SK-N-SH (cell line): ENCODE results near the gene ZXDC. TPM values are rescaled to one million over a fixed set of nuclear protein-coding genes. Genes with fewer than 3 reads are reported as not detected.

Experiments
- CTCF ChIA-PET: fragments of 300-600, 350-600 bp; formaldehyde crosslinking; extraction: SDS; loops from one replicate; lab custom pipeline; 2021; lab: Yijun Ruan, JAX
- POLR2A ChIA-PET: fragments of 350-600 bp; sonication (Branson Sonifier 250); formaldehyde crosslinking; extraction: SDS; loops from one replicate; lab custom pipeline; 2020; ENCODE audit warnings: antibody characterized with exemption, inconsistent platforms; lab: Yijun Ruan, JAX
- DNase-seq: peaks from one replicate; pipeline ENCODE4 v3.0.0; 2012
- H2AFZ ChIP-seq: fragments of 200-600 bp; sonication (generic); 2 replicates; pipeline ENCODE4 v1.8.1; 2016; ENCODE audit warnings: antibody characterized with exemption, mild to moderate bottlenecking, low read depth
- H3F3A ChIP-seq: fragments of 200-600 bp; sonication (generic); replicated peaks from 2 replicates; pipeline ENCODE3; 2016; ENCODE audit warnings: antibody characterized with exemption, mild to moderate bottlenecking; ENCODE audit not compliant: insufficient read depth
- H3K27ac ChIP-seq, 2 experiments: fragments of 200-500 bp in 1 of 2; fragments of 200-600 bp in 1 of 2; sonication (Bioruptor generic) in 1 of 2; sonication (generic), shearing (Covaris generic) in 1 of 2; 2 replicates each; pipeline versions ENCODE4 v1.5.1 to v1.6.1; 2014 to 2016; ENCODE audit warnings: low read depth in 2 of 2, inconsistent platforms in 1 of 2, low read length in 1 of 2, mild to moderate bottlenecking in 1 of 2, mixed read lengths in 1 of 2
- H3K27me3 ChIP-seq: fragments of 200-600 bp; sonication (generic), shearing (Covaris generic); 2 replicates; pipeline ENCODE4 v1.6.1; 2016; ENCODE audit warnings: mixed run types; ENCODE audit not compliant: insufficient read depth
- H3K36me3 ChIP-seq, 2 experiments: fragments of 200-500 bp in 1 of 2; fragments of 200-600 bp in 1 of 2; sonication (Bioruptor generic) in 1 of 2; sonication (generic) in 1 of 2; replicated peaks in 1 of 2; 2 replicates each; pipeline versions ENCODE3 to v1.5.1; 2014 to 2016; ENCODE audit warnings: low read length in 1 of 2, mild to moderate bottlenecking in 1 of 2; ENCODE audit not compliant: insufficient read depth in 2 of 2, control insufficient read depth in 1 of 2
- H3K4me1 ChIP-seq, 2 experiments: fragments of 200-500 bp in 1 of 2; fragments of 200-600 bp in 1 of 2; sonication (Bioruptor generic) in 1 of 2; sonication (generic), shearing (Covaris generic) in 1 of 2; 2 replicates each; pipeline versions ENCODE4 v1.5.1 to v1.6.1; 2014 to 2016; ENCODE audit warnings: low read depth in 1 of 2, low read length in 1 of 2, mixed run types in 1 of 2; ENCODE audit not compliant: insufficient read depth in 2 of 2, control insufficient read depth in 1 of 2
- H3K4me2 ChIP-seq: fragments of 200-600 bp; sonication (generic), shearing (Covaris generic); 2 replicates; pipeline ENCODE4 v1.6.1; 2017; ENCODE audit warnings: mixed run types
- H3K4me3 ChIP-seq, 2 experiments: fragments of 200-500 bp in 1 of 2; fragments of 200-600 bp in 1 of 2; sonication (Bioruptor generic) in 1 of 2; sonication (generic), shearing (Covaris generic) in 1 of 2; 2 replicates each; pipeline versions ENCODE4 v1.5.1 to v1.8.1; 2014 to 2016; ENCODE audit warnings: low read depth in 2 of 2, inconsistent platforms in 1 of 2, low read length in 1 of 2, mild to moderate bottlenecking in 1 of 2, mixed read lengths in 1 of 2, moderate library complexity in 1 of 2
- H3K79me2 ChIP-seq: fragments of 200-600 bp; sonication (generic); 2 replicates; pipeline ENCODE4 v1.8.1; 2017; ENCODE audit warnings: mild to moderate bottlenecking; ENCODE audit not compliant: insufficient read depth
- H3K9ac ChIP-seq: fragments of 200-600 bp; sonication (generic); 2 replicates; pipeline ENCODE4 v1.6.1; 2017; ENCODE audit warnings: mixed run types
- H3K9me2 ChIP-seq: fragments of 200-600 bp; sonication (generic); 2 replicates; pipeline ENCODE4 v1.6.1; 2017; ENCODE audit warnings: mixed run types
- H3K9me3 ChIP-seq: fragments of 200-600 bp; sonication (generic); 2 replicates; pipeline ENCODE4 v1.6.1; 2017; ENCODE audit warnings: mixed run types, mild to moderate bottlenecking, moderate library complexity
- H4K20me1 ChIP-seq: fragments of 200-600 bp; sonication (generic); 2 replicates; pipeline ENCODE4 v1.6.1; 2017; ENCODE audit warnings: mild to moderate bottlenecking, mixed run types; ENCODE audit not compliant: insufficient read depth
- CHD2 ChIP-seq: fragments of 150-350 bp; IDR thresholded peaks from 2 replicates; pipeline ENCODE4 v1.6.1; 2018; ENCODE audit warnings: low read length; ENCODE audit not compliant: partially characterized antibody
- EP300 ChIP-seq, 2 experiments: IDR thresholded peaks; 2 replicates each; pipeline versions ENCODE4 v1.4.0 to v1.6.1; 2012; ENCODE audit warnings: borderline replicate concordance in 1 of 2, low read depth in 1 of 2, low read length in 1 of 2
- FOSL2 ChIP-seq: IDR thresholded peaks from 2 replicates; pipeline ENCODE4 v1.4.0; 2012; ENCODE audit warnings: low read depth, mild to moderate bottlenecking, moderate library complexity, borderline replicate concordance
- FOXJ3 ChIP-seq: sonication (generic); formaldehyde crosslinking; IDR thresholded peaks from 2 replicates; pipeline ENCODE4 v1.5.1; 2020; ENCODE audit warnings: mild to moderate bottlenecking, missing genetic modification reagents
- GATA2 ChIP-seq: sonication (generic); formaldehyde crosslinking; IDR thresholded peaks from 2 replicates; pipeline ENCODE4 v1.5.0; 2020; ENCODE audit warnings: mild to moderate bottlenecking, missing genetic modification reagents
- MXI1 ChIP-seq: IDR thresholded peaks from 2 replicates; pipeline ENCODE4 v1.6.1; 2012; ENCODE audit warnings: mild to moderate bottlenecking, low read depth, low read length, improper control_type of control experiment
- RAD21 ChIP-seq: IDR thresholded peaks from 2 replicates; pipeline ENCODE4 v1.6.1; 2012; ENCODE audit warnings: mild to moderate bottlenecking, low read length
- RCOR1 ChIP-seq: fragments of 150-350 bp; IDR thresholded peaks from 2 replicates; pipeline ENCODE4 v1.6.1; 2017; ENCODE audit warnings: antibody characterized with exemption, low read length
- SIN3A ChIP-seq: IDR thresholded peaks from 2 replicates; pipeline ENCODE4 v1.6.1; 2012; ENCODE audit warnings: low read depth, mild to moderate bottlenecking, low read length, moderate library complexity, borderline replicate concordance
- TAF1 ChIP-seq: IDR thresholded peaks from 2 replicates; pipeline ENCODE4 v1.6.1; 2012; ENCODE audit warnings: low read depth, mild to moderate bottlenecking, low read length, moderate library complexity, borderline replicate concordance
- TCF12 ChIP-seq: IDR thresholded peaks from 2 replicates; pipeline ENCODE4 v1.4.0; 2012
- WGBS: methylation state at CpG from one replicate; pipeline ENCODE4 v1.1.6; 2017; ENCODE audit warnings: low lambda C conversion rate; 5-methylcytosine and 5-hydroxymethylcytosine counted together
- polyA plus RNA-seq, 3 experiments: library from polyadenylated mRNA; depleted of rRNA; stranded (reverse); fragments of >200 nt; gene quantifications; 2 replicates each; pipeline ENCODE4 v1.2.3, GENCODE V29; 2012
- TF ChIP-seq, protein P1 (sequence below): IDR thresholded peaks from 2 replicates; pipeline ENCODE4; 2012
- TF ChIP-seq, protein P2 (sequence below): fragments of 150-350 bp; IDR thresholded peaks from 2 replicates; pipeline ENCODE4 v1.6.1; 2016; ENCODE audit warnings: mild to moderate bottlenecking, low read depth, low read length
- TF ChIP-seq, protein P3 (sequence below): fragments of 200-600 bp; sonication (generic); IDR thresholded peaks from 2 replicates; pipeline ENCODE4 v1.6.1; 2017; ENCODE audit warnings: antibody characterized with exemption, mild to moderate bottlenecking, moderate library complexity
- TF ChIP-seq, protein P4 (sequence below): IDR thresholded peaks from 2 replicates; pipeline ENCODE4 v1.4.0; 2012; ENCODE audit warnings: low read depth
- TF ChIP-seq, protein P5 (sequence below): IDR thresholded peaks from 2 replicates; pipeline ENCODE4 v1.4.0; 2012; ENCODE audit warnings: low read depth, borderline replicate concordance

The ZXDC gene
- polyA plus RNA-seq, 1 of the 3 experiments (the other 2 are of a cell fraction): 8.5 TPM

DNA sequence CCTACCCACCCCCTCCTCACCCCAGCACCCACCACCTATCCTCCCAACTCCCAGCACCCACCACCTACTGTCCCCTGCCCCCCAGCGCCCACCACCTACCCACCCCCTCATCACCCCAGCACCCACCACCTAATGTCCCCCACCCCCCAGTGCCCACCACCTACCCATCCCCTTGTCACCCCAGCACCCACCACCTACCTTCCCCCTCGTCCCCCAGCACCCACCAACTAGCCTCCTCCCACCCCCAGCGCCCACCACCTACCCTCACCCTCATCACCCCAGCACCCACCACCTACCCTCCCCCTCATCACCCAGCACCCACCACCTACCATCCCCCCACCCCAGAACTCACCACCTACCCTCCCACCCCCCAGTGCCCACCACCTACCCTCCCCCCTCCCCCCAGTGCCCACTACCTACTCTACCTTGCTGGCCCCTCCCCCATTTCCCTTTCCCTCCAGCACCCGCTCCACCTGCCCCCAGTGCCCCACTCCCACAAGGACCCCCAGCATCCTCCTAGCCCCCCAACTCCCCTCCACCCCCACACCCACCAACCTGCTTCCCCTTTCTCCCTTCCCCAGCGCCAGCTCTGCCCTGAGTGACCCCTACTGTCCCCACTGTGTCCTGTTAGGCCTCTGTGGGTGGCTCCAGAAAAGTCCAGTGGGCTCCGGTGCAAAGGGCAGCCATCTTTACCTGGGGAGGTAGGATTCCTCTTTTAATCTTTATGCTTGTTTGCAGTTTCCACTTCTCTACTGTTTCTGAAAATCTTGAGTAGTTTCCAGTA is 40.7 kb upstream of the ZXDC start:
- Histone ChIP-seq H3K79me2 (no peaks in the 10 kb centered on the region), H2AFZ (no peak overlapping the region), H3K36me3 (no peaks in the 10 kb centered on the region), H3K27me3 (no peaks in the 10 kb centered on the region), H3K4me3 (no peak overlapping the region), H3K9me3 (no peaks in the 10 kb centered on the region), H3F3A (no peaks in the 10 kb centered on the region)
- ChIA-PET CTCF (interaction anchor here (0.6 kb wide), 1 partner anchor 38 kb away, joined by 3 read pairs; no protein-coding TSS in a partner anchor), POLR2A (no interaction called here)
- no peak for TF ChIP-seq RCOR1
- TF ChIP-seq SIN3A: no peak
- no peak for TF ChIP-seq MXI1
- TF ChIP-seq, protein P1, sequence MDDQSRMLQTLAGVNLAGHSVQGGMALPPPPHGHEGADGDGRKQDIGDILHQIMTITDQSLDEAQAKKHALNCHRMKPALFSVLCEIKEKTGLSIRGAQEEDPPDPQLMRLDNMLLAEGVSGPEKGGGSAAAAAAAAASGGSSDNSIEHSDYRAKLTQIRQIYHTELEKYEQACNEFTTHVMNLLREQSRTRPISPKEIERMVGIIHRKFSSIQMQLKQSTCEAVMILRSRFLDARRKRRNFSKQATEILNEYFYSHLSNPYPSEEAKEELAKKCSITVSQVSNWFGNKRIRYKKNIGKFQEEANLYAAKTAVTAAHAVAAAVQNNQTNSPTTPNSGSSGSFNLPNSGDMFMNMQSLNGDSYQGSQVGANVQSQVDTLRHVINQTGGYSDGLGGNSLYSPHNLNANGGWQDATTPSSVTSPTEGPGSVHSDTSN: no peak
- TF ChIP-seq CHD2: no peak
- no peak for TF ChIP-seq TAF1
- TF ChIP-seq, protein P2, sequence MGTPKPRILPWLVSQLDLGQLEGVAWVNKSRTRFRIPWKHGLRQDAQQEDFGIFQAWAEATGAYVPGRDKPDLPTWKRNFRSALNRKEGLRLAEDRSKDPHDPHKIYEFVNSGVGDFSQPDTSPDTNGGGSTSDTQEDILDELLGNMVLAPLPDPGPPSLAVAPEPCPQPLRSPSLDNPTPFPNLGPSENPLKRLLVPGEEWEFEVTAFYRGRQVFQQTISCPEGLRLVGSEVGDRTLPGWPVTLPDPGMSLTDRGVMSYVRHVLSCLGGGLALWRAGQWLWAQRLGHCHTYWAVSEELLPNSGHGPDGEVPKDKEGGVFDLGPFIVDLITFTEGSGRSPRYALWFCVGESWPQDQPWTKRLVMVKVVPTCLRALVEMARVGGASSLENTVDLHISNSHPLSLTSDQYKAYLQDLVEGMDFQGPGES: no peak
- no peak for TF ChIP-seq FOXJ3 (CRISPR knock-in tag)
- TF ChIP-seq, protein P3, sequence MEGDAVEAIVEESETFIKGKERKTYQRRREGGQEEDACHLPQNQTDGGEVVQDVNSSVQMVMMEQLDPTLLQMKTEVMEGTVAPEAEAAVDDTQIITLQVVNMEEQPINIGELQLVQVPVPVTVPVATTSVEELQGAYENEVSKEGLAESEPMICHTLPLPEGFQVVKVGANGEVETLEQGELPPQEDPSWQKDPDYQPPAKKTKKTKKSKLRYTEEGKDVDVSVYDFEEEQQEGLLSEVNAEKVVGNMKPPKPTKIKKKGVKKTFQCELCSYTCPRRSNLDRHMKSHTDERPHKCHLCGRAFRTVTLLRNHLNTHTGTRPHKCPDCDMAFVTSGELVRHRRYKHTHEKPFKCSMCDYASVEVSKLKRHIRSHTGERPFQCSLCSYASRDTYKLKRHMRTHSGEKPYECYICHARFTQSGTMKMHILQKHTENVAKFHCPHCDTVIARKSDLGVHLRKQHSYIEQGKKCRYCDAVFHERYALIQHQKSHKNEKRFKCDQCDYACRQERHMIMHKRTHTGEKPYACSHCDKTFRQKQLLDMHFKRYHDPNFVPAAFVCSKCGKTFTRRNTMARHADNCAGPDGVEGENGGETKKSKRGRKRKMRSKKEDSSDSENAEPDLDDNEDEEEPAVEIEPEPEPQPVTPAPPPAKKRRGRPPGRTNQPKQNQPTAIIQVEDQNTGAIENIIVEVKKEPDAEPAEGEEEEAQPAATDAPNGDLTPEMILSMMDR: no peak
- no peak for TF ChIP-seq GATA2
- TF ChIP-seq, protein P4, sequence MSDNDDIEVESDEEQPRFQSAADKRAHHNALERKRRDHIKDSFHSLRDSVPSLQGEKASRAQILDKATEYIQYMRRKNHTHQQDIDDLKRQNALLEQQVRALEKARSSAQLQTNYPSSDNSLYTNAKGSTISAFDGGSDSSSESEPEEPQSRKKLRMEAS: no peak
- TF ChIP-seq, protein P5, sequence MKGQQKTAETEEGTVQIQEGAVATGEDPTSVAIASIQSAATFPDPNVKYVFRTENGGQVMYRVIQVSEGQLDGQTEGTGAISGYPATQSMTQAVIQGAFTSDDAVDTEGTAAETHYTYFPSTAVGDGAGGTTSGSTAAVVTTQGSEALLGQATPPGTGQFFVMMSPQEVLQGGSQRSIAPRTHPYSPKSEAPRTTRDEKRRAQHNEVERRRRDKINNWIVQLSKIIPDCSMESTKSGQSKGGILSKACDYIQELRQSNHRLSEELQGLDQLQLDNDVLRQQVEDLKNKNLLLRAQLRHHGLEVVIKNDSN: no peak
- TF ChIP-seq TCF12: no peak
- no peak for TF ChIP-seq FOSL2
- no peak for TF ChIP-seq EP300 (IDR thresholded peaks at IDR 0.05; ENCODE audit: borderline replicate concordance in 1 of 2, low read depth in 1 of 2, low read length in 1 of 2)
- no peak for TF ChIP-seq RAD21
- TF ChIP-seq, all 33 proteins: peak for 0
- DNase-seq: no peak
- no peaks in the 10 kb centered on the region for H4K20me1 ChIP-seq
- no peaks in the 10 kb centered on the region for H3K9me2 ChIP-seq
- 71% methylated on average over 6 of the region's 6 CpGs for WGBS
- no peak overlapping the region for H3K27ac ChIP-seq
- no peak overlapping the region for H3K4me2 ChIP-seq
- H3K4me1 ChIP-seq: peaks cover 0 to 4% of the 10 kb centered on the region in 2 experiments; a peak in 1 of 4 replicates
- H3K9ac ChIP-seq: no peak overlapping the region
